HG03159 (cell line): ENCODE measurements around the gene MYLK.

ENCODE experiments used
- ATAC-seq: cut with Tn5 transposase; IDR thresholded peaks from one replicate; pipeline ENCODE4 v1.9.1; 2021; ENCODE audit warnings: mild to moderate bottlenecking, moderate library complexity; ENCODE audit not compliant: unreplicated experiment

The MYLK gene

GRCh38 chr3:123568034-123568433, 316.1 kb downstream of the MYLK start:
- ATAC-seq: no peak

GRCh38 chr3:123564056-123564455, 320.1 kb downstream of the MYLK start:
- no peak for ATAC-seq

DNA sequence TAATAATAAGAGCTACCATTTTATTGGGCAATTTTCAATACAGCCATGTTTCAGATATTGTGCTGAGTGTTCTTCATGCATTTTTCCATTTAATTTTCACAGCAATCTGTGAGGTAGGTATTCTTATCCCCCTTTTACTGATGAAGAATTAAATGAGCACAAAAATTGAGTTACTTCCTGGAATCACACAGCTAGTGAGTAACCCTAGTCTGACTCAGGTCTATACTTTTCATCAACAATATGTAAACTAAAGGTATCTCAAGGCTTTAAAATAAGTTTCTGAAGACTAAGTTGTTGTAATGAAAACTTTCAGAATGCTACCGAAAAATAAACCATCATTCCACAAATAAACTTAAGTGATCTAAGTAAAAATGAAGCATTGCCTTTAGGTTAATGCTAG, 321.6 kb downstream of the MYLK start:
- ATAC-seq: no peak

DNA sequence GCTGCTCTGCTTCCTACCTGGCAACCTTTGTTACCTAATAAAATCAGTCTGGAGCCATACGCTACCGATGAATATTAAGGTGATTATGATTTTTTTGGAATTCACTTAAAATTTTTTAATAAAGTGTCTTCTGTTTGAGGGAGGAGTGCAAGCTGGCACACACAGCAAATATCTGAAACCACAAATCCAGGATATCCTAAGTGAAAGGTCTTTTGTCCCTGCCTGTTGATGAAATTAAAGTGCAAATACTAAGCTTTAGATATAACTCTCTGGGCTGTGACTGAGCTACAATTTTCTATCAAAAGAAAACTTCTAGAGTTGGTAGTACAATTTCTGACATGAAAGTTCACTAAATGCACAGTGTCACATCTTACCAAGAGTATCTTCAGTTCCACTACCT, 322.9 kb downstream of the MYLK start:
- no peak for ATAC-seq
